ENCODE data around the gene TMEM51.

Gene TMEM51

DNA sequence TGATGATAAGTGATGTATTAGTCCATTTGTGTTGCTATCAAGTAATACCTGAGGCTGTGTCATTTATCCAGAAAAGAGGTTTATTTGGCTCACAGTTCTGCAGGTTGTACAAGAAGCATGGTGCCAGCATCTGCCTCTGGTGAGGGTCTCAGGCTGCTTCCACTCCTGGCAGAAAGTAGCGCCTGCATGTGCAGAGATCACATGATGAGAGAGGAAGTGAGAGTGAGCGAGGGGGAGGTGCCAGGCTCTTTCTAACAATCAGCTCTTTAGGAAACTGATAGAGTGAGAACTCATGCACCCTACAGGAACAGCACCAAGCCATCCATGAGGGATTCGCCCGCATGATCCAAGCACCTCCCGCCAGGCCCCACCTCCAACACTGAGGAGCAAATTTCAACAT, 91.3 kb downstream of the TMEM51 start:
- no peaks in the 10 kb centered on the region for H3K4me1 ChIP-seq (ENCODE audit: control insufficient read depth, low read length)
- no peaks in the 10 kb centered on the region for H3K36me3 ChIP-seq (ENCODE audit: control insufficient read depth, low read length)
- no peak overlapping the region for H3K4me3 ChIP-seq (ENCODE audit: low read length)
- H3K9me2 ChIP-seq (replicated peaks; ENCODE audit: control insufficient read depth, low read length) = no peaks in the 10 kb centered on the region
- no peaks in the 10 kb centered on the region for H3K79me2 ChIP-seq (ENCODE audit: control insufficient read depth, low read length)
- H3K27me3 ChIP-seq (ENCODE audit: control insufficient read depth, low read length) = peaks cover 8% of the 10 kb centered on the region; the same call in 1 of the 2 replicates
- H3K4me2 ChIP-seq (ENCODE audit: low read length) = no peak overlapping the region
- TF ChIP-seq EZH2phosphoT487 (IDR thresholded peaks at IDR 0.05; ENCODE audit: borderline replicate concordance, low read length) = no peak
- TF ChIP-seq, protein P1, sequence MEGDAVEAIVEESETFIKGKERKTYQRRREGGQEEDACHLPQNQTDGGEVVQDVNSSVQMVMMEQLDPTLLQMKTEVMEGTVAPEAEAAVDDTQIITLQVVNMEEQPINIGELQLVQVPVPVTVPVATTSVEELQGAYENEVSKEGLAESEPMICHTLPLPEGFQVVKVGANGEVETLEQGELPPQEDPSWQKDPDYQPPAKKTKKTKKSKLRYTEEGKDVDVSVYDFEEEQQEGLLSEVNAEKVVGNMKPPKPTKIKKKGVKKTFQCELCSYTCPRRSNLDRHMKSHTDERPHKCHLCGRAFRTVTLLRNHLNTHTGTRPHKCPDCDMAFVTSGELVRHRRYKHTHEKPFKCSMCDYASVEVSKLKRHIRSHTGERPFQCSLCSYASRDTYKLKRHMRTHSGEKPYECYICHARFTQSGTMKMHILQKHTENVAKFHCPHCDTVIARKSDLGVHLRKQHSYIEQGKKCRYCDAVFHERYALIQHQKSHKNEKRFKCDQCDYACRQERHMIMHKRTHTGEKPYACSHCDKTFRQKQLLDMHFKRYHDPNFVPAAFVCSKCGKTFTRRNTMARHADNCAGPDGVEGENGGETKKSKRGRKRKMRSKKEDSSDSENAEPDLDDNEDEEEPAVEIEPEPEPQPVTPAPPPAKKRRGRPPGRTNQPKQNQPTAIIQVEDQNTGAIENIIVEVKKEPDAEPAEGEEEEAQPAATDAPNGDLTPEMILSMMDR (IDR thresholded peaks at IDR 0.05; ENCODE audit: low read depth, low read length, poor library complexity, severe bottlenecking) = no peak
- no peak overlapping the region for H3K27ac ChIP-seq (ENCODE audit: low read depth, low read length)
- no peaks in the 10 kb centered on the region for H3F3A ChIP-seq (ENCODE audit: control insufficient read depth, insufficient read depth)
- no peaks in the 10 kb centered on the region for H4K20me1 ChIP-seq (ENCODE audit: control insufficient read depth, insufficient read depth, low read depth, low read length)
- no peaks in the 10 kb centered on the region for H3K9me3 ChIP-seq (ENCODE audit: control insufficient read depth, insufficient read depth, low read length)

DNA sequence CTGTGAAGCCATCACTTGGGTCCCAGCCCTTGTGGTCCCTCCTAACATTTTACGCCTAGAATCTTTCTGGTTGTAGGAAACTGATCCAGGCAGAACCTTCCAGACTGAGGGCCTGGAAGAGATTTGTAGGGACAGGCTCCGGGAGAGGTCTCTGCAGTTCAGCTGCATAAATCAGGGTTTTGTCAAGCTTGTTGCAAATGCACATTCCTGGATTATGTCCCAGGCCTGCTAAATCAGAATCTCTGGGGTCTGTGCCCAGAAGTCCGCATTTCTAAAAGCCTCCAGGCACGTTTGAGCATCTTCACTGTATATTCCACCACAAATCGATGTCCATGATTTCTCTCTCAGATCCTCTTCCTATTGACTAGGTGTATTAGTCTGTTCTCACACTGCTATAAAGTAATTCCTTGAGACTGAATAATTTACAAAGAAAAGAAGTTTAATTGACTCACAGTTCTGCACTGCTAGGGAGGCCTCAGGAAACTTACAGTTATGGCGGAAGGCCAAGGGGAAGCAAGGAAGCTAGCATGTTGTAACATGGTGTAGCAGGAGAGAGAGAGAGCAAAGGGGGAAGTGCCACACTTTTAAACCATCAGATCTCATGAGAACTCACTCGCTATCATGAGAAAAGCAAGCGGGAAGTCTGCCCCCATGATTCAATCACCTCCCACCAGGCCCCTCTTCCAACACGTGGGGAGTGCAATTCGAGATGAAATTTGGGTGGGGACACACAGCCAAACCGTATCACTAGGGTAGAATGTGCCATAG, 92.2 kb downstream of the TMEM51 start:
- no peaks in the 10 kb centered on the region for H3K9me3 ChIP-seq (ENCODE audit: control insufficient read depth, insufficient read depth, low read length)
- H3K36me3 ChIP-seq (ENCODE audit: control insufficient read depth, low read length) = no peaks in the 10 kb centered on the region
- peaks cover 7% of the 10 kb centered on the region; the same call in 1 of the 2 replicates for H3K27me3 ChIP-seq (ENCODE audit: control insufficient read depth, low read length)
- H3K79me2 ChIP-seq (ENCODE audit: control insufficient read depth, low read length) = no peaks in the 10 kb centered on the region
- no peak overlapping the region for H3K4me2 ChIP-seq (ENCODE audit: low read length)
- H3K9me2 ChIP-seq (replicated peaks; ENCODE audit: control insufficient read depth, low read length) = no peaks in the 10 kb centered on the region
- no peaks in the 10 kb centered on the region for H3K4me1 ChIP-seq (ENCODE audit: control insufficient read depth, low read length)
- H3K4me3 ChIP-seq (ENCODE audit: low read length) = no peak overlapping the region
- H4K20me1 ChIP-seq (ENCODE audit: control insufficient read depth, insufficient read depth, low read depth, low read length) = no peaks in the 10 kb centered on the region
- TF ChIP-seq, protein P1 (IDR thresholded peaks at IDR 0.05; ENCODE audit: low read depth, low read length, poor library complexity, severe bottlenecking) = no peak
- no peak for TF ChIP-seq EZH2phosphoT487 (IDR thresholded peaks at IDR 0.05; ENCODE audit: borderline replicate concordance, low read length)
- no peaks in the 10 kb centered on the region for H3F3A ChIP-seq (ENCODE audit: control insufficient read depth, insufficient read depth)
- no peak overlapping the region for H3K27ac ChIP-seq (ENCODE audit: low read depth, low read length)

DNA sequence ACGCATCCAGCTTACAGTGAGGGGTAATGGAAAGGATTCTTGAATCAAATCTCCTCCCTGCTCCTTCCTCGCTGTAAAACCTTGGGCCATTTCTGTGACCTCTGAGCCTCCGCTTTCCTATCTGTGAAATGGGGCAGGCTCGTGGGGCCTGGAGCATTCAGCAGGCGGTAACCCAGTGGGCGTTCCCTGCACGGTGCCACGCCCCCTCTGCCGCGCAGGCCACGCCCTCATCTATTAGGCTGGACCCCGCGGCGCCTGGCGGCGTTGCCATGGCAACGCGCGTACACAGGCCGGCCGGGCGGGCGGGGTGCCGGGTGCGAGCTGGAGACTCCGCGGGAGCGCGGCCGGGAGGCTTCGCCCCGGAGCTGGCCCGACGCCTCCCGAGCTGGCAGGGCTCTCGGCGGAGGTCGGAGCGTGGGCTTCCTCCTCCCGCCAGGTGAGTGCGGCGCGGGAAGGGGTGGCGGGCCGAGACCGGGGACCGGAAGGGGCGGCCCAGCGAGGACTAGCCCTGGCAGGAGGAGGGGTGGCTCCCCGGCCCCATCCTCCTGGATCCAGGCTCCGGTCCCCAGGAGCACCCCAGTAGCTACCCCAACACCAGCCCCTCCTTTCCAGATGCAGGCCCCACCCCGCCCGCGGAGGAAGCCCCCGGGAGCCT, 93.5 kb downstream of the TMEM51 start, which contains the start of gene FHAD1:
TSS of gene FHAD1 (plus strand) at position 264 of the 655 bp plus-strand sequence. CDS start 4,562 bp downstream, outside the sequence.
- Histone ChIP-seq H3K4me3 (ENCODE audit: low read length) (no peak within 1 kb of the TSS), H3K4me1 (ENCODE audit: control insufficient read depth, low read length) (no peaks in the 10 kb centered on the region), H3K4me2 (ENCODE audit: low read length) (no peak within 1 kb of the TSS), H4K20me1 (ENCODE audit: control insufficient read depth, insufficient read depth, low read depth, low read length) (no peaks in the 10 kb centered on the region), H3K9me2 (replicated peaks; ENCODE audit: control insufficient read depth, low read length) (no peaks in the 10 kb centered on the region), H3K9me3 (ENCODE audit: control insufficient read depth, insufficient read depth, low read length) (no peaks in the 10 kb centered on the region), H3K27ac (ENCODE audit: low read depth, low read length) (no peak within 1 kb of the TSS), H3K79me2 (ENCODE audit: control insufficient read depth, low read length) (no peaks in the 10 kb centered on the region), H3F3A (ENCODE audit: control insufficient read depth, insufficient read depth) (no peaks in the 10 kb centered on the region), H3K36me3 (ENCODE audit: control insufficient read depth, low read length) (no peaks in the 10 kb centered on the region), H3K27me3 (ENCODE audit: control insufficient read depth, low read length) (peaks cover 7% of the 10 kb centered on the region; the same call in 1 of the 2 replicates)
- TF ChIP-seq, protein P1 (IDR thresholded peaks at IDR 0.05; ENCODE audit: low read depth, low read length, poor library complexity, severe bottlenecking) = no peak
- no peak for TF ChIP-seq EZH2phosphoT487 (IDR thresholded peaks at IDR 0.05; ENCODE audit: borderline replicate concordance, low read length)

All from DOHH2 (cell line).